Trophoblast cell (in vitro differentiated cells and primary cell): ENCODE data around the gene ZNF383.
"Not testable (repeated sequence)": the region's sequence is repeated elsewhere in the genome, so short reads cannot be mapped to it uniquely, and the experiment has no call there.

Experiments used
- DNase-seq, 2 donors: peaks; one replicate each; pipeline ENCODE4 v3.0.0-alpha.2; 2016
- H2AFZ ChIP-seq: 2 replicates; pipeline ENCODE4 v1.6.1; 2013; ENCODE audit warnings: low read length, moderate library complexity, mild to moderate bottlenecking; ENCODE audit not compliant: insufficient read depth, poor library complexity
- H2AK5ac ChIP-seq: 2 replicates; pipeline ENCODE4 v1.6.1; 2013; ENCODE audit warnings: mild to moderate bottlenecking, low read length
- H2BK120ac ChIP-seq: 2 replicates; pipeline ENCODE4 v1.6.1; 2013; ENCODE audit warnings: low read length, mild to moderate bottlenecking, moderate library complexity; ENCODE audit not compliant: insufficient read depth, poor library complexity
- H2BK12ac ChIP-seq: 2 replicates; pipeline ENCODE4 v1.6.1; 2013; ENCODE audit warnings: mild to moderate bottlenecking, low read length, moderate library complexity
- H2BK5ac ChIP-seq: 2 replicates; pipeline ENCODE4 v1.6.1; 2013; ENCODE audit warnings: low read length, low read depth, moderate library complexity, mild to moderate bottlenecking; ENCODE audit not compliant: poor library complexity
- H3K14ac ChIP-seq: 2 replicates; pipeline ENCODE4 v1.6.1; 2013; ENCODE audit warnings: mild to moderate bottlenecking, low read length
- H3K18ac ChIP-seq: 2 replicates; pipeline ENCODE4 v1.6.1; 2013; ENCODE audit warnings: mild to moderate bottlenecking, low read length
- H3K23ac ChIP-seq: 2 replicates; pipeline ENCODE4 v1.6.1; 2013; ENCODE audit warnings: low read length
- H3K27ac ChIP-seq: 2 replicates; pipeline ENCODE4 v1.5.1; 2013; ENCODE audit warnings: low read depth, mild to moderate bottlenecking, inconsistent platforms, low read length, moderate library complexity
- H3K27me3 ChIP-seq: 2 replicates; pipeline ENCODE4 v1.6.1; 2013; ENCODE audit warnings: inconsistent platforms, mild to moderate bottlenecking, low read length, moderate library complexity; ENCODE audit not compliant: insufficient read depth
- H3K36me3 ChIP-seq, 2 experiments: 1 replicate in 1 of 2; 2 replicates in 1 of 2; pipeline ENCODE4 v1.6.1; 2013; ENCODE audit warnings: low read length in 2 of 2, mild to moderate bottlenecking in 2 of 2, moderate library complexity in 1 of 2; ENCODE audit not compliant: insufficient read depth in 2 of 2, control insufficient read depth in 1 of 2
- H3K4ac ChIP-seq: 2 replicates; pipeline ENCODE4 v1.6.1; 2013; ENCODE audit warnings: low read depth, mild to moderate bottlenecking, low read length, moderate library complexity
- H3K4me1 ChIP-seq, 2 experiments: 1 replicate in 1 of 2; 2 replicates in 1 of 2; pipeline ENCODE4 v1.6.1; 2013; ENCODE audit warnings: low read length in 2 of 2, mild to moderate bottlenecking in 2 of 2, moderate library complexity in 1 of 2; ENCODE audit not compliant: insufficient read depth in 2 of 2, control insufficient read depth in 1 of 2
- H3K4me2 ChIP-seq: 2 replicates; pipeline ENCODE4 v1.6.1; 2013; ENCODE audit warnings: inconsistent platforms, mild to moderate bottlenecking, low read length, moderate library complexity
- H3K4me3 ChIP-seq: 2 replicates; pipeline ENCODE4 v1.5.1; 2013; ENCODE audit warnings: mild to moderate bottlenecking, low read depth, low read length, inconsistent platforms
- H3K79me1 ChIP-seq: one replicate; pipeline ENCODE4 v1.6.1; 2013; ENCODE audit warnings: low read length
- H3K79me2 ChIP-seq: 2 replicates; pipeline ENCODE4 v1.6.1; 2013; ENCODE audit warnings: low read length, mild to moderate bottlenecking; ENCODE audit not compliant: control insufficient read depth, insufficient read depth, poor library complexity
- H3K9ac ChIP-seq: 2 replicates; pipeline ENCODE4 v1.6.1; 2013; ENCODE audit warnings: mild to moderate bottlenecking, low read length
- H3K9me3 ChIP-seq: 2 replicates; pipeline ENCODE4 v1.6.1; 2013; ENCODE audit warnings: low read depth, mild to moderate bottlenecking, control low read depth, inconsistent platforms, low read length; ENCODE audit not compliant: insufficient read depth
- H4K12ac ChIP-seq: 2 replicates; pipeline ENCODE4 v1.6.1; 2013; ENCODE audit warnings: low read depth, mild to moderate bottlenecking, low read length, moderate library complexity
- H4K8ac ChIP-seq: 2 replicates; pipeline ENCODE4 v1.6.1; 2013; ENCODE audit warnings: low read depth, mild to moderate bottlenecking, low read length, moderate library complexity
- H4K91ac ChIP-seq: one replicate; pipeline ENCODE4 v1.6.1; 2013; ENCODE audit warnings: low read depth, mild to moderate bottlenecking, low read length, moderate library complexity
- WGBS: extraction: QIAGEN DNeasy Blood & Tissue Kit; methylation state at CpG from one replicate; pipeline ENCODE4 v1.1.7; 2013; ENCODE audit warnings: missing lambda C conversion rate; ENCODE audit not compliant: insufficient read length, insufficient coverage; ENCODE audit errors: extremely low coverage; 5-methylcytosine and 5-hydroxymethylcytosine counted together

ZNF383 gene

DNA sequence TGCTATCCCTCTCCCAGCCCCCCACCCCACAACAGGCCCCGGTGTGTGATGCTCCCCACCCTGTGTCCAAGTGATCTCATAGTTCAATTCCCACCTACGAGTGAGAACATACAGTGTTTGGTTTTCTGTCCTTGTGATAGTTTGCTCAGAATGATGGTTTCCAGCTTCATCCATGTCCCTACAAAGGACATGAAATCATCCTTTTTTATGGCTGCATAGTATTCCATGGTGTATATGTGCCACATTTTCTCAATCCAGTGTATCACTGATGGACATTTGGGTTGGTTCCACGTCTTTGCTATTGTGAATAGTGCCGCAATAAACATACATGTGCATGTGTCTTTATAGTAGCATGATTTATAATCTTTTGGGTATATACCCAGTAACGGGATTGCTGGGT is 20.9 kb upstream of the ZNF383 start:
- not testable (repeated sequence) for H3K14ac ChIP-seq, H3K18ac ChIP-seq, H3K9ac ChIP-seq, H3K4ac ChIP-seq, H2BK5ac ChIP-seq, DNase-seq, H2BK12ac ChIP-seq, H3K27ac ChIP-seq, H3K79me1 ChIP-seq, H3K36me3 ChIP-seq, H3K9me3 ChIP-seq, H4K8ac ChIP-seq, H4K91ac ChIP-seq, H3K27me3 ChIP-seq, H2BK120ac ChIP-seq, H3K79me2 ChIP-seq, H3K4me2 ChIP-seq, H2AK5ac ChIP-seq, H3K23ac ChIP-seq, H4K12ac ChIP-seq, H2AFZ ChIP-seq, H3K4me1 ChIP-seq, H3K4me3 ChIP-seq
- WGBS: no CpG with 5 or more reads among the region's 5 CpGs

DNA sequence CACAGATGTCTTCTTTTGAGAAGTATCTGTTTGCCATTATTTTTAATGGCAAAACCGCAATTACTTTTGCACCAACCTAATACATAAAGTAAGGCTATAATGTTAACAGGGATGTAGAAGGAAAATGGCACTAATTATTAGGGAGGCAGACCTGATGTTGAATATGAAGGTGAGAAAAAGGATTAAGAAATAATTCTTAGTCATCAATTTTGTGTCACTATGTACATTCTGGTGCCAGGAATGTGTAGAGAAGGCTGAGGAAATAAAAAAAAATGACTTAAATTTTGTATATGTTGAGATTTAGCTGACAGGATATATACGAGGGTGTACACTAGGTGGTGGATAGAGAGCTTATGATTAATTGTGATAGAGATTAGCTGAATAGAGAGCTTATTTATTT is 20.2 kb upstream of the ZNF383 start:
- Histone ChIP-seq H3K27me3 (no peaks in the 10 kb centered on the region), H3K36me3 (peaks cover 4 to 9% of the 10 kb centered on the region in 2 experiments), H3K4ac (no peak overlapping the region), H3K14ac (no peak overlapping the region), H2BK5ac (no peak overlapping the region), H2AFZ (no peak overlapping the region), H3K4me3 (no peak overlapping the region), H4K12ac (no peak overlapping the region), H4K8ac (no peak overlapping the region), H3K9ac (no peak overlapping the region), H2BK12ac (no peak overlapping the region), H3K23ac (no peak overlapping the region), H4K91ac (no peak overlapping the region), H3K79me2 (no peaks in the 10 kb centered on the region), H2AK5ac (no peak overlapping the region), H3K4me1 (no peaks in the 10 kb centered on the region), H3K4me2 (no peak overlapping the region), H2BK120ac (no peak overlapping the region), H3K79me1 (no peaks in the 10 kb centered on the region), H3K27ac (no peak overlapping the region), H3K9me3 (no peaks in the 10 kb centered on the region), H3K18ac (no peak overlapping the region)
- WGBS: no CpG with 5 or more reads among the region's 2 CpGs
- no peak for DNase-seq

DNA sequence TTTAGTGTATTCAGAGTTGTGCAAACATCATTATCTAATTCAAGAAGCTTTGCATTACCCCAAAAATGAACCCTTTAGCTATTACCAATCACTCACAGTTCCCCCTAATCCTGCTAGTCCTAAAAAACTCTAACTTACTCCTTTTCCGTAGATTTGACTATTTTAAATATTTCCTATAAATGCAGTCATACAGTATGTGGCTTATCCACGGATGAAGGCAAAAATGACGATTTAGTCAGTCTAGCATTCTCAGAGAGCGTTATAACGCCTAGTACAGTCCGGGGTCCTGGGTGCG is 587 bp upstream of the ZNF383 start:
- no peak overlapping the region for H2AFZ ChIP-seq
- no peak overlapping the region for H3K9ac ChIP-seq
- peak overlapping the region; percentile 92 for H4K8ac ChIP-seq
- no CpG with 5 or more reads among the region's 7 CpGs for WGBS
- H4K91ac ChIP-seq: peak overlapping the region; percentile 93
- H3K27ac ChIP-seq: no peak overlapping the region
- no peak overlapping the region for H2AK5ac ChIP-seq
- H3K18ac ChIP-seq: no peak overlapping the region
- H4K12ac ChIP-seq: no peak overlapping the region
- no peak overlapping the region for H3K4ac ChIP-seq
- no peaks in the 10 kb centered on the region for H3K9me3 ChIP-seq
- no peaks in the 10 kb centered on the region for H3K27me3 ChIP-seq
- no peak overlapping the region for H3K14ac ChIP-seq
- peaks cover 6% of the 10 kb centered on the region for H3K79me1 ChIP-seq
- no peak overlapping the region for H2BK5ac ChIP-seq
- H3K36me3 ChIP-seq: no peaks in the 10 kb centered on the region
- H3K4me1 ChIP-seq: peaks cover 0 to 4% of the 10 kb centered on the region in 2 experiments
- H3K23ac ChIP-seq: no peak overlapping the region
- peaks cover 7% of the 10 kb centered on the region for H3K79me2 ChIP-seq
- DNase-seq: no peak
- H2BK12ac ChIP-seq: no peak overlapping the region
- no peak overlapping the region for H2BK120ac ChIP-seq
- H3K4me3 ChIP-seq: peak overlapping the region; percentile 96
- peak overlapping the region; percentile 87 for H3K4me2 ChIP-seq

GRCh38 chr19:37218592-37218935 is 550 bp downstream of the ZNF383 start:
- Histone ChIP-seq H3K9me3 (no peaks in the 10 kb centered on the region), H2BK5ac (peak overlapping the region; percentile 70), H3K14ac (peak overlapping the region; percentile 75), H4K91ac (peak overlapping the region; percentile 75), H3K18ac (peak overlapping the region; percentile 48), H3K79me2 (peaks cover 7% of the 10 kb centered on the region), H4K8ac (peak overlapping the region; percentile 70), H3K9ac (peak overlapping the region; percentile 86), H3K23ac (no peak overlapping the region), H2BK12ac (no peak overlapping the region), H3K4me1 (peaks cover 0 to 4% of the 10 kb centered on the region in 2 experiments), H2AFZ (peak overlapping the region; percentile 70), H3K79me1 (peaks cover 6% of the 10 kb centered on the region), H3K27me3 (no peaks in the 10 kb centered on the region), H3K4me3 (peak overlapping the region; percentile 96), H2BK120ac (no peak overlapping the region), H3K27ac (no peak overlapping the region), H3K4ac (peak overlapping the region; percentile 48), H3K4me2 (peak overlapping the region; percentile 87), H2AK5ac (peak overlapping the region; percentile 21), H3K36me3 (no peaks in the 10 kb centered on the region), H4K12ac (peak overlapping the region; percentile 78)
- peak in 1 of 2 donors; percentile 44 for DNase-seq
- no CpG with 5 or more reads among the region's 6 CpGs for WGBS
